Raji (cell line): ENCODE measurements around the gene PSMD10.

ENCODE experiments used
- POLR2A ChIP-seq: IDR thresholded peaks from 2 replicates; pipeline ENCODE4 v1.6.1; 2011; ENCODE audit warnings: low read depth, low read length, control low read depth; ENCODE audit not compliant: insufficient read depth

Gene PSMD10

DNA sequence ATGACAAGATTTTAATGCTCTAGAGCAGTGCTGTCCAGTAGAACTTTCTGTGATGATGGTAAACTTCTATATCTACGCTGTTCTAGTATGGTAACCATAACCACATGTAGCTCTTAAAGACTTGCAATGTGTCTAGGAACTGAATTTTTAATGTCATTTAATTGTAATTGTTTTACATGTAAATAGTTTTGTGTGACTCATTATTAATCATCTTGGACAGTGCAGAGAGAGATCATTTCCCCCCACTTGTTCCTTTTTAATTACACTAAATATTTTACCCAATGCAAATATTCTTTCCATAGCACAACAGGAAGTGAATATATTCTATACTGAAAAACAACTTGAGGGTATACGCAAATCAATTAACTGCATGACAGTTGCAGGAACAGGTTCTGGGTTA is 6.0 kb upstream of the PSMD10 start:
- TF ChIP-seq POLR2A, result no peak

DNA sequence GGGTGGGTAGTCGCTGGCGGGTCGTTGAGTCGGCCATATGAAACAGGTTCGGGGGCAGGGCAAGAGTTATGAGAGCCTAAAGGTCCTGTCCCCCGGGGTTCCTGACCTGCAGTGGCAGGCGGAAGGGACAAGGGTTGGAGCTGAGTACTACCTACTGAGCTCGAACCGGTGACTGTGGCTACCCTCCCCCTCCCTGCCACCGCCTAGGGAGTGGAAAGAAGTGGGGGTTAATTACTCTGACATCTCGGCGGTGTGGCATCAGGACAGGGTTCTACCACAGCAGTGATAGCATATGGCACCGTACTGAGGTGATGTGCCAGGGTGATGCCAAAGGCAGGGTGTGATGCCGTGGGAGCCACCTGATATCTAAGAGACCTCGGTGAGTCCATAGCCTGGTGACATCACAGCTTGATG is 543 bp upstream of the PSMD10 start:
- no peak for TF ChIP-seq POLR2A

- no peak for TF ChIP-seq POLR2A
Observed at GRCh38 chrX:108090491-108091263, 665 bp downstream of the PSMD10 start.

GRCh38 chrX:108088511-108088910 is 2.8 kb downstream of the PSMD10 start:
- TF ChIP-seq POLR2A, result no peak

GRCh38 chrX:108087792-108088191 is 3.5 kb downstream of the PSMD10 start:
- no peak for TF ChIP-seq POLR2A

DNA sequence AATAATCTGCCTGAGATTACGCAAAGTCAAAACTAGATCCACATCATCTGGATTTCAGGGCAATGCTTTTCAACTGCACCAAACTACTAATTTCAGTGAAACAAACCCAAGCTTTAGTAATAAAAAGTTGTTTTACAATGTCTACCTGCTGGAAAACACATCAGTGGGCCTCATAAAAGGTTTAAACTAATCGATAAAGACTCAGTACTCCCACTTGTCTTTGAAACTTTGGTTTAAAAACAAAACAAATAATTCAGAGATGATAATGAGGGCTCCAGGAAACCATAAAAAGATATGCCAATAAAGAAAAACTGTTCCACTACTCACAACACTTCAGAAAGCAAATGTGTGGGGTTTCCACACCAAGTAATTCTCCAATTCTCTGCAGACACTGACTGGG is 10.2 kb downstream of the PSMD10 start:
- no peak for TF ChIP-seq POLR2A

DNA sequence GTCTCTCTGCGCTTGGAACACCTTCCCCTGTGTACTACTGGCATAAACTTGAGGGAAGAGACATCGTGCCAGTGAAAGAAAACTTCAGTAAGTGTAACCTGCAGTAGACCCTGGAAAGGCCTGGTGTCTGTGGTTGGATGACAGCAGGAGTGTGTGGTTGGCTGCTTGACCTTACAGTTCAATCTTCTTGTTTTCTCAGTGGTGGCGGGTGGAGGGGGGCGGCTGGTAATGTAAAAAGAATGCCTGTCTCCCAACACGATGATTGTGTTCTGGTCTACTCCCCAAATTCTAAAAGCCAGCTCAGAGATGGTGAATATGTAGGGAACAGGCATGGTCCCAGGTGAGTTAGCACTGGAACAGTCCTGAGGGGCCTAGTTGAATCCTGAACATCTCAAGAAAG is 18.6 kb downstream of the PSMD10 start:
- no peak for TF ChIP-seq POLR2A

DNA sequence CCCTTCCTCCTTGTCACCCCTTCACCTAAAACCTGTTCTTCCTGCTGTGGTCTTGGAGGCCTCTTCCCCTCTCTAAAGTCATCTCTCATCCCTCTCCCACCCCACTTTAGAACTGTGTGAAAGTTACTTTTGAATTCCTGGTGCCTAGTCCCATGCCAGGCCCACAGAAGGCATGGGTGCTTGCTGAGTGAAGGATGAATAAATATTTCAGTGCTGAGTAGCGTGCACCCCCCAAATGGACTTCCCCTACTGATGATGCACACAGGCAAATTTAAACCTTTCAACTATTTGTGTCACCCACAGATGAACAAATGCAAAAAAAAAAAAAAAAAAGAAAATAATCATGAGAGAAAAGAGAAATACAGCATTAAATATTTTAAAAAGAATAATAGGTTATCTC is 19.8 kb downstream of the PSMD10 start:
- TF ChIP-seq POLR2A, result no peak

DNA sequence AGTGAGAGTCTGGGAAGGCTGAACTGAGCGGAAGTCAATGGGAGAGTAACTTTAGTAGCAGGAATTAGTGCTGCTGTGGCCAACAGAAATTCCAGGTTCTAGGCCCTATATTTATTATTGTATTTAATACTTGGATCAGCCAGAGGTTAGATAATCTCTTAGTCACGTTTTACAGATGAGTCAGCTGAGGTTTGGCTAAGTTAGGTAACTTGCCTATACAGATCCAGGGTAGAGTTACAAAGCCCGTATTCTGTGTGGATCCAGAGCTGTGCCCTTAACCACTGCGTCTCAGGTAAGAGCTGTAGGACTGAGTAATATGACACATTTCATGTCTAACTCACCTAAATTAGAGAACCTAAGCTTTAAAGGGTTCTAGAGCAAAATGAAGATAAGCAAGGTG is 20.5 kb downstream of the PSMD10 start:
- TF ChIP-seq POLR2A, result no peak

GRCh38 chrX:108068121-108068520 is 23.2 kb downstream of the PSMD10 start:
- TF ChIP-seq POLR2A, result no peak

DNA sequence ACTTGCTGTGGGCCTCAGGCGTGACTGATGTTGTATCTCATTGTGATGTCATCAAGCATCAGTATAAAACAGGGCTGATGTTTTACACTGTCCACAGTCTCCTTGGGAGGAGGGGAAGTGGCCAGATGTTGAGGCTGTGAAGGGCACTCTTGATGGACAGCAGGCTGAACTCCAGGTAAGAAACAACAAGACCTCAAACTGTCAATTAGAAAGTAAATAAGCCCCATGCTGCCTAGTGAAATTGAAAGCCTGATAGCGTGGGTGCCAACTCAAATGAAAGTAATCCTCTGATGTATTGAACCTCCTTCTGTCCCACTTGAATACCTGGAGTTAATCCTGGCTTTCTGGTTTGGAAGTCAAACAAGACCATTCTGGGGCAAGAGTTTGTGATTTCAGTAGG is 26.7 kb downstream of the PSMD10 start:
- no peak for TF ChIP-seq POLR2A

GRCh38 chrX:108064001-108064400 is 27.3 kb downstream of the PSMD10 start:
- TF ChIP-seq POLR2A, result no peak

DNA sequence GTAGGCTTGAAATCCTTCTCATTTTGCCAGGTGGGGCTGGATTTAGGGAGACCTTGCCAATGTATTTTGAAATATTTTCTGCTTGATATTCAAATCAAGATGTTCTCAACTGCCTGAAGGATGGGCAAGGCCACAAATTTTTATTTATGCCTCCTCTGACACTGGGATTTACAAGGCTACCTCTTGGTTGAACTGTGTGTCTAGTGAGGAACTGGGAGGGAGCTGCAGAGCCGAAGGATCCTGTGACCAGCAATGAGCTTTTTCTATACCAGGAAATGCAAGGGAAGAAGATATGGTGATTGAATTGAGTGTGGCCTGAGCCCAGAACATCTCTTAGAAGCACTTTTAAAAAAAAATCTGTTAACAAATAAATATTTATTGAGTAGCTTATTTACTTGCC is 31.5 kb downstream of the PSMD10 start:
- TF ChIP-seq POLR2A, result no peak

DNA sequence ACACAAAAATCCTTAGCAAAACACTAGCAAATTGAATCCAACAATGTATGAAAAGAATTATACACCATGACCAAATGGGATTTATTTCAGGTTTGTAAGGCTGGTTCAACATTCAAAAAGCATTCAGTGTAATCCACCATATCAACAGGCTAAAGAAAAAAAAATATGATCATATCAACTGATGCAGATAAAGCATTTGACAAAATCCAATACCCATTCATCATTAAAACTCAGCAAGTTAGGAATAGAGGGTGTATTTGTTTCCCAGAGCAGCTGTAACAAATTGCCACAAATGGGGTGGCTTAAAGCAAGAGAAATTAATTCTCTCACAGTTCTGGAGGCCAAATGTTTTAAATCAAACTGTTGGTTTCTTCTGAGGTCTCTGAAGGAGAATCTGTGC is 35.8 kb downstream of the PSMD10 start:
- TF ChIP-seq POLR2A, result no peak

DNA sequence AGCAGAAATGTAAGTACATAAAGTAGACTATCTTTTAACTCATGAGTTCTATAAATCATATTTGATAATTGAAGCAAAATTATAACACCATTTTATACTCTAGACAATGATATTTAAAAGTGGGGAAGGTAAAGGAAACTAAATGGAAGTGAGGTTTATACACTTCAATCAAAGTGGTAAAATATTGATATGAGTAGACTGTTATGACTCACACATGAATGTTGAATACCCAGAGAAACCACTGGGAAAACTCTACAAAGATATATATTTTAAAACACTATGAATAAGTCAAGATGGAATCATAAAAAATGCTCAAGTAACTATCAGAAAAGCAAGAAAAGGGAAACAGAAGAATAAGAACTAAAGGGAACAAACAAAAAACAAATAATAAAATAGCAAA is 38.1 kb downstream of the PSMD10 start:
- TF ChIP-seq POLR2A, result no peak

- no peak for TF ChIP-seq POLR2A
Observed at GRCh38 chrX:108049649-108050048, 41.7 kb downstream of the PSMD10 start.
